H1 (cell line): Measurements from ENCODE around the gene ANKS1B. TPM values are rescaled to one million over a fixed set of nuclear protein-coding genes. Genes with fewer than 3 reads are reported as not detected.

Source experiments
- CTCF ChIA-PET: fragments of 300-600 bp; sonication (Branson Sonifier 250); formaldehyde crosslinking; loops from one replicate; lab custom pipeline; 2021; ENCODE audit not compliant: partially characterized antibody; lab: Charles Lee
- POLR2A ChIA-PET: fragments of 300-600 bp; sonication (Branson Sonifier 250); formaldehyde crosslinking; loops from one replicate; lab custom pipeline; 2021; ENCODE audit warnings: inconsistent platforms; ENCODE audit not compliant: partially characterized antibody; lab: Charles Lee
- DNase-seq, 2 experiments: peaks; one replicate each; pipeline versions ENCODE4 v3.0.0 to v3.0.0-alpha.2; 2010 to 2022; ENCODE audit warnings: low spot score in 2 of 2, low read depth in 1 of 2, mixed read lengths in 1 of 2
- FAIRE-seq: peaks from 2 replicates; lab custom pipeline; 2011; peaks lifted over from hg19 to GRCh38; lab: Jason Lieb, UNC
- H2AFZ ChIP-seq: 2 replicates; pipeline ENCODE4 v1.8.1; 2012; ENCODE audit warnings: low read length, inconsistent platforms
- H2AK5ac ChIP-seq: 2 replicates; pipeline ENCODE4 v1.6.1; 2013; ENCODE audit warnings: low read depth, low read length
- H2BK120ac ChIP-seq: replicated peaks from 2 replicates; pipeline ENCODE3; 2013; ENCODE audit warnings: low read depth, low read length, inconsistent platforms
- H2BK12ac ChIP-seq: 2 replicates; pipeline ENCODE4 v1.6.1; 2013; ENCODE audit warnings: low read depth, low read length
- H2BK15ac ChIP-seq: 2 replicates; pipeline ENCODE4 v1.6.1; 2013; ENCODE audit warnings: low read length
- H2BK20ac ChIP-seq: 2 replicates; pipeline ENCODE4 v1.6.1; 2013; ENCODE audit warnings: low read length
- H2BK5ac ChIP-seq: 2 replicates; pipeline ENCODE4 v1.6.1; 2013; ENCODE audit warnings: low read depth, low read length
- H3K14ac ChIP-seq: 2 replicates; pipeline ENCODE4 v1.6.1; 2013; ENCODE audit warnings: inconsistent platforms; ENCODE audit not compliant: insufficient read length
- H3K18ac ChIP-seq: 2 replicates; pipeline ENCODE4 v1.6.1; 2013; ENCODE audit warnings: low read length; ENCODE audit errors: extremely low read depth
- H3K23ac ChIP-seq: 2 replicates; pipeline ENCODE4 v1.6.1; 2013; ENCODE audit warnings: inconsistent platforms; ENCODE audit not compliant: insufficient read length
- H3K23me2 ChIP-seq: 2 replicates; pipeline ENCODE4 v1.6.1; 2013; ENCODE audit warnings: low read depth, low read length
- H3K27ac ChIP-seq: 2 replicates; pipeline ENCODE4 v1.6.1; 2011; ENCODE audit warnings: low read depth, low read length, inconsistent platforms
- H3K27me3 ChIP-seq, 4 experiments: replicated peaks in 1 of 4; 1 replicate in 1 of 4; 2 replicates in 3 of 4; pipeline versions ENCODE4 v1.6.1 to v1.8.1; 2011 to 2013; ENCODE audit warnings: low read length in 3 of 4, mild to moderate bottlenecking in 3 of 4, inconsistent platforms in 2 of 4, mixed read lengths in 2 of 4, moderate library complexity in 1 of 4; ENCODE audit not compliant: control insufficient read depth in 3 of 4, insufficient read depth in 3 of 4; ENCODE audit errors: extremely low read depth in 1 of 4
- H3K36me3 ChIP-seq, 4 experiments: 2 replicates each; pipeline versions ENCODE4 v1.6.1 to v1.8.1; 2011 to 2013; ENCODE audit warnings: mild to moderate bottlenecking in 4 of 4, low read length in 3 of 4, moderate library complexity in 2 of 4, control low read depth in 1 of 4, inconsistent platforms in 1 of 4; ENCODE audit not compliant: insufficient read depth in 4 of 4, control insufficient read depth in 2 of 4
- H3K4ac ChIP-seq: replicated peaks from 2 replicates; pipeline ENCODE3; 2013; ENCODE audit warnings: low read length, low read depth, mixed read lengths, inconsistent platforms; ENCODE audit not compliant: insufficient read length
- H3K4me1 ChIP-seq, 4 experiments: replicated peaks in 1 of 4; 1 replicate in 1 of 4; 2 replicates in 3 of 4; pipeline versions ENCODE4 v1.6.1 to v1.8.1; 2011 to 2013; ENCODE audit warnings: low read length in 3 of 4, inconsistent platforms in 2 of 4, mixed read lengths in 1 of 4; ENCODE audit not compliant: insufficient read depth in 4 of 4, control insufficient read depth in 3 of 4
- H3K4me2 ChIP-seq, 2 experiments: 2 replicates each; pipeline versions ENCODE4 v1.6.1 to v1.8.1; 2011 to 2013; ENCODE audit warnings: low read depth in 2 of 2, low read length in 2 of 2, control low read depth in 1 of 2, inconsistent platforms in 1 of 2, mild to moderate bottlenecking in 1 of 2; ENCODE audit not compliant: insufficient read depth in 1 of 2
- H3K4me3 ChIP-seq, 4 experiments: fragments of 200-600, 300-600 bp in 1 of 4; sonication (generic), shearing (Covaris generic), sonication (Bioruptor Twin) in 1 of 4; 2 replicates each; pipeline versions ENCODE4 v1.5.1 to v1.8.1; 2011 to 2016; ENCODE audit warnings: low read length in 4 of 4, low read depth in 3 of 4, control low read depth in 2 of 4, inconsistent platforms in 2 of 4, mild to moderate bottlenecking in 2 of 4, mixed read lengths in 1 of 4, moderate library complexity in 1 of 4; ENCODE audit not compliant: insufficient read depth in 2 of 4; ENCODE audit errors: extremely low read depth in 1 of 4
- H3K56ac ChIP-seq: replicated peaks from 2 replicates; pipeline ENCODE3; 2013; ENCODE audit warnings: low read depth, mild to moderate bottlenecking, mixed read lengths, low read length, inconsistent platforms; ENCODE audit not compliant: insufficient read length
- H3K79me1 ChIP-seq: 2 replicates; pipeline ENCODE4 v1.6.1; 2013; ENCODE audit warnings: low read depth, low read length, control low read depth
- H3K79me2 ChIP-seq, 2 experiments: 2 replicates each; pipeline versions ENCODE4 v1.6.1 to v1.8.1; 2012 to 2013; ENCODE audit warnings: low read length in 2 of 2, mild to moderate bottlenecking in 2 of 2, inconsistent platforms in 1 of 2; ENCODE audit not compliant: insufficient read depth in 2 of 2, control insufficient read depth in 1 of 2
- H3K9ac ChIP-seq, 4 experiments: replicated peaks in 1 of 4; 1 replicate in 1 of 4; 2 replicates in 3 of 4; pipeline versions ENCODE4 v1.6.1 to v1.8.1; 2011 to 2013; ENCODE audit warnings: low read depth in 3 of 4, low read length in 3 of 4, control low read depth in 2 of 4, mild to moderate bottlenecking in 2 of 4, moderate library complexity in 2 of 4, inconsistent platforms in 1 of 4; ENCODE audit errors: extremely low read depth in 1 of 4
- H3K9me3 ChIP-seq, 2 experiments: 2 replicates each; pipeline versions ENCODE4 v1.6.1 to v1.8.1; 2012 to 2013; ENCODE audit warnings: mild to moderate bottlenecking in 2 of 2, moderate library complexity in 2 of 2, control low read depth in 1 of 2, inconsistent platforms in 1 of 2, low read depth in 1 of 2, low read length in 1 of 2, mixed read lengths in 1 of 2; ENCODE audit not compliant: insufficient read depth in 2 of 2
- H4K20me1 ChIP-seq, 2 experiments: replicated peaks in 1 of 2; 2 replicates each; pipeline versions ENCODE3 to v1.8.1; 2011 to 2013; ENCODE audit warnings: inconsistent platforms in 2 of 2, low read length in 2 of 2, mild to moderate bottlenecking in 1 of 2; ENCODE audit not compliant: insufficient read depth in 2 of 2, control insufficient read depth in 1 of 2
- H4K5ac ChIP-seq: 2 replicates; pipeline ENCODE4 v1.6.1; 2013; ENCODE audit warnings: low read length, low read depth, mixed read lengths, inconsistent platforms; ENCODE audit not compliant: insufficient read length
- H4K8ac ChIP-seq: 2 replicates; pipeline ENCODE4 v1.8.0; 2013; ENCODE audit warnings: mild to moderate bottlenecking, moderate library complexity, low read length, inconsistent platforms; ENCODE audit not compliant: insufficient read depth; ENCODE audit errors: extremely low read depth
- H4K91ac ChIP-seq: replicated peaks from 2 replicates; pipeline ENCODE3; 2013; ENCODE audit warnings: low read length, mixed read lengths, inconsistent platforms; ENCODE audit not compliant: insufficient read length
- BRCA1 ChIP-seq: IDR thresholded peaks from 2 replicates; pipeline ENCODE4 v1.6.1; 2012; ENCODE audit warnings: low read depth, low read length, improper control_type of control experiment
- CBX8 ChIP-seq: fragments of 300-800, 300-1000 bp; sonication (generic); IDR thresholded peaks from 2 replicates; pipeline ENCODE4 v1.7.1; 2016; ENCODE audit warnings: low read depth, low read length, borderline replicate concordance
- CREB1 ChIP-seq: IDR thresholded peaks from 2 replicates; pipeline ENCODE4 v1.6.1; 2012; ENCODE audit warnings: inconsistent platforms
- EP300 ChIP-seq, 2 experiments: IDR thresholded peaks; 1 replicate in 1 of 2; 2 replicates in 1 of 2; pipeline ENCODE4 v1.6.1; 2011 to 2012; ENCODE audit warnings: low read depth in 2 of 2, low read length in 2 of 2, mild to moderate bottlenecking in 2 of 2, borderline replicate concordance in 1 of 2, inconsistent platforms in 1 of 2, moderate library complexity in 1 of 2
- JUN ChIP-seq: IDR thresholded peaks from 2 replicates; pipeline ENCODE4 v1.6.1; 2011; ENCODE audit warnings: low read depth, mild to moderate bottlenecking, improper control_type of control experiment, low read length
- JUND ChIP-seq: IDR thresholded peaks from 2 replicates; pipeline ENCODE4 v1.6.1; 2011; ENCODE audit warnings: mild to moderate bottlenecking, improper control_type of control experiment, low read length
- KDM5A ChIP-seq: fragments of 200-600 bp; IDR thresholded peaks from 2 replicates; pipeline ENCODE4 v1.7.1; 2012; ENCODE audit warnings: mild to moderate bottlenecking, low read length, inconsistent platforms, mixed read lengths
- MAFK ChIP-seq: IDR thresholded peaks from 2 replicates; pipeline ENCODE4 v1.6.1; 2012; ENCODE audit warnings: low read depth, mild to moderate bottlenecking, improper control_type of control experiment, low read length
- RAD21 ChIP-seq, 2 experiments: IDR thresholded peaks in 1 of 2; conservative IDR thresholded peaks in 1 of 2; 2 replicates each; pipeline ENCODE4 v1.6.1; 2011; ENCODE audit warnings: low read depth in 2 of 2, low read length in 2 of 2, improper control_type of control experiment in 1 of 2, inconsistent platforms in 1 of 2, mild to moderate bottlenecking in 1 of 2, moderate library complexity in 1 of 2
- RFX5 ChIP-seq: IDR thresholded peaks from 2 replicates; pipeline ENCODE4 v1.6.1; 2011; ENCODE audit warnings: low read depth, low read length, improper control_type of control experiment, borderline replicate concordance
- SAP30 ChIP-seq: fragments of 300-600 bp; sonication (generic); IDR thresholded peaks from 2 replicates; pipeline ENCODE4 v1.7.1; 2012; ENCODE audit warnings: low read length, moderate library complexity, mild to moderate bottlenecking, inconsistent platforms; ENCODE audit not compliant: insufficient read depth, insufficient replicate concordance
- SRF ChIP-seq: IDR thresholded peaks from 2 replicates; pipeline ENCODE4 v1.6.1; 2011; ENCODE audit warnings: mild to moderate bottlenecking, low read depth, low read length, moderate library complexity
- TAF1 ChIP-seq: IDR thresholded peaks from 2 replicates; pipeline ENCODE4 v1.6.1; 2011; ENCODE audit warnings: mild to moderate bottlenecking, low read depth, low read length
- TAF7 ChIP-seq: optimal IDR thresholded peaks from 2 replicates; pipeline ENCODE3; 2011; ENCODE audit warnings: low read depth, mild to moderate bottlenecking, inconsistent platforms, low read length, moderate library complexity, borderline replicate concordance
- WGBS, 2 experiments: shearing (Covaris generic) in 1 of 2; methylation state at CpG; one replicate each; pipeline versions ENCODE4 v1.1.6 to v1.1.7; 2013 to 2015; ENCODE audit warnings: low lambda C conversion rate in 2 of 2, mixed read lengths in 2 of 2, inconsistent platforms in 1 of 2, low coverage in 1 of 2, missing lambda C conversion rate in 1 of 2; ENCODE audit not compliant: insufficient replicate concordance in 2 of 2, insufficient coverage in 1 of 2, insufficient read length in 1 of 2; ENCODE audit errors: extremely low coverage in 1 of 2, missing lambda C conversion rate in 1 of 2; 5-methylcytosine and 5-hydroxymethylcytosine counted together
- polyA plus RNA-seq, 7 experiments: library from polyadenylated mRNA; depleted of rRNA in 3 of 7; stranded (reverse) in 5 of 7; unstranded in 2 of 7; fragments of >200 nt in 5 of 7; fragments of 200-250 nt in 2 of 7; gene quantifications; 1 replicate in 5 of 7; 2 replicates in 1 of 7; 4 replicates in 1 of 7; pipeline versions ENCODE4 v1.2.1 to v1.2.3, GENCODE V29; 2011 to 2013; ENCODE audit warnings: missing spikeins in 2 of 7, mixed read lengths in 2 of 7
- total RNA-seq: library from RNA; stranded (reverse); fragmentation: NEBNext Ultra II Directional; extraction: Animal tissue kit (Norgen Biotek cat#: 25700); gene quantifications from 2 replicates; pipeline ENCODE4 v1.2.1, GENCODE V29; 2021

ANKS1B gene
- total and polyA plus RNA-seq, 2 of the 8 experiments (the other 6 are each of a cell fraction or from before 2014, with no cell fraction given) = 2.7 to 6.1 TPM

DNA sequence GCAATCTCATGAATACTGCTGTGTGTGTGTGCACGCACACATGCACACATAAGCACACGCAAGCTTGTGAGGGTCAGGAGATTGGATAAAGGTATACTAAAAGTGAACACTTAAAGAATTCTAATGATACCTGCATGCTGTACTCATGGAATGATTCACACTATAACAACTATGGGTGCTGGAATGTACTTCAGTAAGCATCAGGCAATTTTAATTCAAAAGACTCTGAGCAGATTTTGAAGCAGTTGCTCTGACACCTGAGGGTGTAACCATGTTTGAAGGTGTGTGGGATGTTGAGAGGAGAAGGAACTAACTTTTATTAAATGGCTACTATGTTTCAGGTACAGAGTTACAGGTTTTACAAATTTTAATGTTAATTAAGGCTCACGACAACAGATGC is 275.6 kb downstream of the ANKS1B start:
- Histone ChIP-seq H2BK5ac (no peak overlapping the region), H4K91ac (no peak overlapping the region), H3K27me3 (peaks cover 0 to 1% (median 0%) of the 10 kb centered on the region in 4 experiments; a peak in 1 of 7 replicates), H3K79me1 (no peaks in the 10 kb centered on the region), H4K8ac (no peak overlapping the region), H3K4me2 (no peak overlapping the region), H2BK12ac (no peak overlapping the region), H2BK120ac (no peak overlapping the region), H2AK5ac (no peak overlapping the region), H3K36me3 (no peaks in the 10 kb centered on the region), H4K20me1 (no peaks in the 10 kb centered on the region), H4K5ac (no peak overlapping the region), H3K79me2 (no peaks in the 10 kb centered on the region), H3K27ac (no peak overlapping the region), H3K56ac (no peak overlapping the region), H3K4ac (no peak overlapping the region), H3K4me1 (no peaks in the 10 kb centered on the region), H3K4me3 (no peak overlapping the region), H2AFZ (no peak overlapping the region), H3K9ac (no peak overlapping the region), H3K14ac (no peak overlapping the region), H3K9me3 (no peaks in the 10 kb centered on the region), H2BK15ac (no peak overlapping the region), H3K23me2 (no peaks in the 10 kb centered on the region), H3K23ac (no peak overlapping the region), H3K18ac (no peak overlapping the region), H2BK20ac (no peak overlapping the region)
- ChIA-PET POLR2A (no interaction called here), CTCF (no interaction called here)
- 67% methylated on average over 3 of the region's 3 CpGs; no CpG with 5 or more reads in 1 of the 2 experiments for WGBS, 2 experiments
- no peak for DNase-seq
- no peak for FAIRE-seq
- TF ChIP-seq MAFK (no peak), TAF7 (no peak), CREB1 (no peak), CBX8 (no peak), JUN (no peak), RFX5 (no peak), TAF1 (no peak), SRF (no peak), SAP30 (no peak), EP300 (IDR thresholded peaks at IDR 0.05; ENCODE audit: borderline replicate concordance in 1 of 2, low read depth in 2 of 2, low read length in 2 of 2) (no peak), JUND (no peak), BRCA1 (no peak), RAD21 (IDR thresholded peaks at IDR 0.05 in 1 of 2, conservative IDR thresholded peaks at IDR 0.05 in 1 of 2; ENCODE audit: low read depth in 2 of 2, low read length in 2 of 2) (no peak), KDM5A (no peak)
